Esophagus (tissue), 2 donors: Measurements from ENCODE around the gene RUFY1. TPM values are rescaled to one million over a fixed set of nuclear protein-coding genes. Genes with fewer than 3 reads are reported as not detected.
"Not testable (repeated sequence)": the region's sequence is repeated elsewhere in the genome, so short reads cannot be mapped to it uniquely, and the experiment has no call there.

Source experiments
- H3K27ac ChIP-seq, 2 donors: one replicate each; pipeline ENCODE4 v1.5.1; 2013; ENCODE audit warnings: low read depth in 2 of 2, mild to moderate bottlenecking in 2 of 2, inconsistent platforms in 1 of 2, low read length in 1 of 2, moderate library complexity in 1 of 2
- H3K27me3 ChIP-seq, 2 donors: one replicate each; pipeline ENCODE4 v1.6.1; 2013; ENCODE audit warnings: low read length in 2 of 2, control low read depth in 1 of 2, mild to moderate bottlenecking in 1 of 2; ENCODE audit not compliant: insufficient read depth in 2 of 2, control insufficient read depth in 1 of 2
- H3K36me3 ChIP-seq, 2 donors: one replicate each; pipeline ENCODE4 v1.6.1; 2013; ENCODE audit warnings: low read length in 1 of 2; ENCODE audit not compliant: control insufficient read depth in 2 of 2, insufficient read depth in 2 of 2
- H3K4me1 ChIP-seq, 2 donors: one replicate each; pipeline ENCODE4 v1.6.1; 2013; ENCODE audit warnings: low read length in 1 of 2; ENCODE audit not compliant: control insufficient read depth in 2 of 2, insufficient read depth in 2 of 2
- H3K4me3 ChIP-seq, 2 donors: one replicate each; pipeline ENCODE4 v1.5.1; 2013; ENCODE audit warnings: low read length in 2 of 2, mild to moderate bottlenecking in 2 of 2, low read depth in 1 of 2, moderate library complexity in 1 of 2
- H3K9me3 ChIP-seq, 2 donors: one replicate each; pipeline ENCODE4 v1.6.1; 2013; ENCODE audit warnings: mild to moderate bottlenecking in 2 of 2, low read depth in 1 of 2, low read length in 1 of 2, moderate library complexity in 1 of 2; ENCODE audit not compliant: control insufficient read depth in 2 of 2, insufficient read depth in 1 of 2
- WGBS, 2 donors: extraction: QIAGEN DNeasy Blood & Tissue Kit; methylation state at CpG; one replicate each; pipeline ENCODE4 v1.1.7; 2013; 5-methylcytosine and 5-hydroxymethylcytosine counted together
- polyA plus RNA-seq, 2 donors: library from polyadenylated mRNA; stranded (reverse); fragments of 200-250 nt; gene quantifications; one replicate each; pipeline ENCODE4 v1.2.3, GENCODE V29; 2013
- donor health status: healthy with polysubstance abuse.
- donor health status: Bipolar disorder and iron deficiency.

Gene RUFY1
- polyA plus RNA-seq, 2 donors, result 30.1 to 31.9 TPM

DNA sequence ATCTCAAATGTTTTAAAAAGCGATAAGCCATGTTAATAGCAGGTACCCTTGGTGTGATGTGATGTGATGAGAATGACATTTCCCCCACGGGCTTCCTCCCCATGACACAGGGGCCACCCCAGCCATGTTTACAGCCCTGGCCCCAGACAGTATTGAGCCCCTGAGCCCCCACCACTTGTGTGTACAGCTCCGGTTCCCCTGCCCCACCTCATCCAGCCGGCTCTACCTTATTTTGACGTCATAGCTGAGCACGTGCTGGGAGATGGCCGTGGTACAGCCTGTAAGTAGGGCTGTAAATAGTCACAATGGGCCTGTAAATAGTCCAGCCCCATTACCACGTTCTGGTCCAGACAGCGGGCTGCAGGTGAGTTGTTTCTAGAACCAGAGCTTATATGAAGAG lies 98.1 kb downstream of the RUFY1 start:
- no peak overlapping the region for H3K4me3 ChIP-seq
- WGBS, 2 donors, result 83 to 87% methylated on average over 9 of the region's 9 CpGs
- H3K9me3 ChIP-seq, result no peaks in the 10 kb centered on the region
- H3K4me1 ChIP-seq, result no peaks in the 10 kb centered on the region
- H3K36me3 ChIP-seq, result no peaks in the 10 kb centered on the region
- H3K27me3 ChIP-seq, result no peaks in the 10 kb centered on the region
- H3K27ac ChIP-seq, result no peak overlapping the region

- not testable (repeated sequence) for H3K4me1 ChIP-seq, H3K9me3 ChIP-seq, H3K4me3 ChIP-seq, H3K36me3 ChIP-seq, H3K27me3 ChIP-seq, H3K27ac ChIP-seq
- WGBS, 2 donors, result 70% methylated on average over 6 to 10 of the region's 10 CpGs
Observed at GRCh38 chr5:179649166-179649703, 98.9 kb downstream of the RUFY1 start.

GRCh38 chr5:179650245-179650644 lies 99.9 kb downstream of the RUFY1 start:
- not testable (repeated sequence) for H3K27ac ChIP-seq, H3K4me3 ChIP-seq, H3K27me3 ChIP-seq, H3K36me3 ChIP-seq, H3K9me3 ChIP-seq, H3K4me1 ChIP-seq
- 95 to 96% methylated on average over 5 to 26 of the region's 26 CpGs for WGBS, 2 donors

DNA sequence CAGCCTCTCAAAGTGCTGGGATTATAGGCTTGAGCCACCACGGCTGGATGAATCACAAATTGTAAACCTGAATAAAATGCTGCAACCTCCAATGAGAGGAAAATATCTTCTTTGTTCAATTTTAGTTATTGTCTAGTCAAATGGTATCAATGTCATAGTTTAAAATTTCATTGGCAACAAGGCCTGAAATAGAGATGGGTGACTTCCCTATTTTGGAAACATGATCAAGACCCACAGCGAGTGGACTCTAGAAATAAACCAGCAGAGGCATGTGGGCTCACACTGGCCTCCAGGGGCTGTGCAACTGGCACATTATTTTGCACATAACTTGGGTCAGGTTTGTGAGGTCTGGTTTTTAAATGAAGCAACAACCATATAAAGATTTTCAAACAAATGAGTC lies 102.8 kb downstream of the RUFY1 start:
- not testable (repeated sequence) for H3K4me3 ChIP-seq, H3K27ac ChIP-seq, H3K36me3 ChIP-seq, H3K27me3 ChIP-seq, H3K4me1 ChIP-seq, H3K9me3 ChIP-seq
- WGBS, 2 donors, result 65% methylated on average over 2 of the region's 2 CpGs

DNA sequence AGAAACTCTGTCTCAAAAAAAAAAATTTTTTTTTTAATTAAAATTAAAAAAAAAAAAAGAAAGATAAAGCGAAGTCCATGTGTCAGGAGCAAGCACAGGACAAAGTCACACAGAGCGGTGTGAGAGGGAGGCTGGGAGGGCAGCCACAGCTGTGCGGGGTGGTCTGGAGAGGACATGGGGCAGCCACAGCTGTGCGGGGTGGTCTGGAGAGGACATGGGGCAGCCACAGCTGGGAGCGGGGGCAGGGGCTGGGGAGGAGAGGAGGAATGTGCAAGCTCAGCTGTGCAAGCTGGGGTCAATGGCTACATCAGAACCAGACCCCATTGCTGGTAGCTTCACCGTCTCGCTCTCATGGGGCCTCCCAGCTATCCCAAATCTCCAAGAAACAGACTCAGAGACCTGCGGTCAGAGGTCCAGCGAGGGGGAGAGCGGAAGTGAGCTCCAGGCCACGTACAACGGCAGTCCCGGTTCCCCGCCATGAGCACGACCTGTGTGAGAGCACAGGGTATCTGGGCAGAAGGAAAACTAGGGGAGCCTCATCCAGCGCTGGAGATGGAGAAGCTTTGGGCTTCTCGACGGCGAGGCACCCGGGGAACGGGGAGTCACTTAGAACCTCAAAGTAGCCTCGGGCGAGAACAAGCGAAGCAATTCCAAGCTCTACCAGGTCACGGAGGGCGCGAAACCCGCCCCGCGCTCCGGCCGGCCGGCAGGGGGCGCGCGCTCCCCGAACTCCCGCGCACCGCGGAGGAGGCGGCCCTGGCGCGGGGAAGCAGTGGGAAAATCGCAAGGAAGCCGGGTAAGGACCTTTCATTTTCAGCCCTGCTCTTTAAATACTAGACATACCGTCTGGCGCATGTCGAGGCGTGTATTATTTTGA lies 107.2 kb downstream of the RUFY1 start:
- not testable (repeated sequence) for H3K4me3 ChIP-seq, H3K4me1 ChIP-seq, H3K27me3 ChIP-seq, H3K36me3 ChIP-seq, H3K9me3 ChIP-seq, H3K27ac ChIP-seq
- WGBS, 2 donors, result 18 to 100% methylated on average over 1 to 12 of the region's 50 CpGs

DNA sequence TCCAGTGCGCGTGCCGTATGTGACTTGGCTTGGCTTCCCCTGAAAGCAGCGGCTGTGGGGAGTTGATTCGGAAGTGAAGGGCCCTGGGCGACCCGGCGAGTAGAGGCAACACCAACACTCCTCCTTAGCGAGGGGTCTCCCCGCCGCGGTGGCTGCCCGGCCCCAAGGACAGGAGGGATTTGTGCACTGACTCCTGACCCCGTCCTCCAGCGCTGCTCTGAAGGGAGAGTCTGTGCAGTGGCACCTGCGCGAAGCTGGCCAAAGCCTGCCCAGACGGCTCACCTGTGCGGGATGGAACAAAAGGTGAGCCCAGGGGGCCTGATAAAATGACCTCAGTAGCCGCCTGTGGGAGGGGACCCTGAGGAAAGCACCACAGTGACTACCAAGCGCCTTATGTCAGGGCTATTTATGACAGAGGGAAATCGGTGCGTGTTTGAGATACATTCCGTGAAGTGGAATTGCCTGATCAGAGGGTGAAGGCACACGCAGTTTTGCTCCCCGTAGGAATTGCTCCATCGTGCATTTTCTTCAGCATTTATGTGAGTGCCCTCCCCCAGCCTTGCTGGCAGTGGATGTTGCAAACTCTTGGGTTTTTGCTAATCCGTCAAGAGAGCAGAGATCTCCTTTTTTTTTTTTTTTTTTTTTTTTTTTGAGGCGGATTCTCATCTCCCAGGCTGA lies 108.0 kb downstream of the RUFY1 start:
- H3K27me3 ChIP-seq, H3K4me1 ChIP-seq, H3K9me3 ChIP-seq, H3K36me3 ChIP-seq, H3K27ac ChIP-seq: not testable (repeated sequence)
- WGBS, 2 donors, result 5 to 6% methylated on average over 9 to 10 of the region's 29 CpGs
- H3K4me3 ChIP-seq, result peak overlapping the region; percentile 32 to 48

Other genes with a start within 250 kb of the RUFY1 start
- gene ADAMTS2, start 205.1 kb upstream of the RUFY1 start, polyA plus RNA-seq, result 1 to 10 TPM; 1.4 to 1.5 TPM
- gene HNRNPH1, start 73.1 kb downstream of the RUFY1 start, polyA plus RNA-seq, result 100 to 1,000 TPM; 156 to 247 TPM
- under 1 TPM; 0.05 to 0.12 TPM for gene CBY3, start 130.5 kb downstream of the RUFY1 start, polyA plus RNA-seq
- gene CANX, start 148.4 kb downstream of the RUFY1 start, polyA plus RNA-seq, result 10 to 100 TPM; 68.4 to 87.5 TPM
- 1 to 10 TPM; 7.1 to 7.9 TPM for gene MAML1, start 182.3 kb downstream of the RUFY1 start, polyA plus RNA-seq
- gene LTC4S, start 243.4 kb downstream of the RUFY1 start, polyA plus RNA-seq, result 1 to 10 TPM; 3.0 to 6.5 TPM